Tibial nerve (tissue), 4 donors: ENCODE results near the gene MRPL33.

ENCODE experiments used
- EP300 ChIP-seq, 2 donors: sonication (generic); formaldehyde crosslinking; IDR thresholded peaks; one replicate each; pipeline ENCODE4 v1.6.1; 2017; ENCODE audit warnings: antibody characterized with exemption in 2 of 2, mild to moderate bottlenecking in 1 of 2
- POLR2A ChIP-seq, 2 donors: fragments of 450-650 bp; IDR thresholded peaks; one replicate each; pipeline ENCODE4 v1.6.1; 2017; ENCODE audit warnings: antibody characterized with exemption in 2 of 2, mild to moderate bottlenecking in 2 of 2, moderate library complexity in 2 of 2
- TF ChIP-seq, protein P1 (sequence below), 5 experiments: fragments of 200-600 bp in 3 of 5; fragments of 450-650 bp in 2 of 5; sonication (generic) in 3 of 5; IDR thresholded peaks; one replicate each; pipeline ENCODE4 v1.5.1; 2016 to 2019; ENCODE audit warnings: antibody characterized with exemption in 5 of 5, mild to moderate bottlenecking in 3 of 5, moderate library complexity in 2 of 5

DNA sequence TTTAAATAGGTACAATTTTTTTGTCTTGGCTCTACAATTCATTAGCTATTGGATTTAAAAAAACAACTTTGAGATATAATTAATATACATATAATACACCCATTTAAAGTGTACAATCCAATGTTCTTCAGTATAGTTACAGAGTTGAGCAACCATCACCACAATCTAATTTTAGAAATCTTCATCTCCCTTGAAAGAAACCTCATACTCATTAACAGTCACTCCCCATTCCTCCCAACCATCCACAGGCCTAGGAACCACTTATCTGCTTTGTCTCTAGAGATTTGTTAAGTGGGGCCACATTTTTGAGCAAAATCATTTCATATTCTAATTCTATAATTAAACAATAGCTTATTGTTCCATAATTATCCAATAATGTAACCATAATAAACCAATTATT lies 32.6 kb downstream of the MRPL33 start:
- TF ChIP-seq, protein P1, sequence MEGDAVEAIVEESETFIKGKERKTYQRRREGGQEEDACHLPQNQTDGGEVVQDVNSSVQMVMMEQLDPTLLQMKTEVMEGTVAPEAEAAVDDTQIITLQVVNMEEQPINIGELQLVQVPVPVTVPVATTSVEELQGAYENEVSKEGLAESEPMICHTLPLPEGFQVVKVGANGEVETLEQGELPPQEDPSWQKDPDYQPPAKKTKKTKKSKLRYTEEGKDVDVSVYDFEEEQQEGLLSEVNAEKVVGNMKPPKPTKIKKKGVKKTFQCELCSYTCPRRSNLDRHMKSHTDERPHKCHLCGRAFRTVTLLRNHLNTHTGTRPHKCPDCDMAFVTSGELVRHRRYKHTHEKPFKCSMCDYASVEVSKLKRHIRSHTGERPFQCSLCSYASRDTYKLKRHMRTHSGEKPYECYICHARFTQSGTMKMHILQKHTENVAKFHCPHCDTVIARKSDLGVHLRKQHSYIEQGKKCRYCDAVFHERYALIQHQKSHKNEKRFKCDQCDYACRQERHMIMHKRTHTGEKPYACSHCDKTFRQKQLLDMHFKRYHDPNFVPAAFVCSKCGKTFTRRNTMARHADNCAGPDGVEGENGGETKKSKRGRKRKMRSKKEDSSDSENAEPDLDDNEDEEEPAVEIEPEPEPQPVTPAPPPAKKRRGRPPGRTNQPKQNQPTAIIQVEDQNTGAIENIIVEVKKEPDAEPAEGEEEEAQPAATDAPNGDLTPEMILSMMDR (IDR thresholded peaks at IDR 0.05): no peak
- TF ChIP-seq POLR2A (IDR thresholded peaks at IDR 0.05) (no peak), EP300 (IDR thresholded peaks at IDR 0.05) (no peak)
